ENCODE measurements around the gene VAV1. TPM values are rescaled to one million over a fixed set of nuclear protein-coding genes. Genes with fewer than 3 reads are reported as not detected.

The VAV1 gene
- total and polyA plus RNA-seq, 2 of the 8 experiments (the other 6 are each of a cell fraction or from before 2014, with no cell fraction given): 0.21 to 0.22 TPM

DNA sequence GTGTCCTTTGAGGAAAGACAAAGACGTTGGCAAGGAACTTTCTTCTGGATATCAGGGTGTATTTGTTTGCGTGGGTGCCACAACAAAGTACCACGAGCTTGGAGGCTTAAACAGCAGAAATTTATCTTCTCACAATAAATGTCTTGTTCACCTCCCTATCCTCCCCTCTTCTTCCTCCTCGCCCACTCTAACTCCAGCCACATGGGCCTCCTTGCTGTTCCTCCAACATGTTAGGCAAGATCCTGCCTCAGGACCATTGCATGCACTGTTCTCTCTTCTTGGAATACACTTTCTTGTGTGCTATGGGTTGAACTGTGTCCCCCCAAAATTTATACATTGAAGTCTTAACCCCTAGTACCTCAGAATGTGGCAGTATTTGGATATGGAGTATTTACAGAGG, 45.7 kb downstream of the VAV1 start:
- Histone ChIP-seq H3K9me3 (ENCODE audit: insufficient read depth in 2 of 2, low read depth in 1 of 2, low read length in 1 of 2) (peaks cover 47 to 66% of the 10 kb centered on the region in 2 experiments), H3K23ac (ENCODE audit: insufficient read length) (no peak overlapping the region), H3K18ac (ENCODE audit: extremely low read depth, low read length) (no peak overlapping the region), H3K79me1 (ENCODE audit: low read depth, low read length) (no peaks in the 10 kb centered on the region), H4K20me1 (replicated peaks in 1 of 2; ENCODE audit: control insufficient read depth in 1 of 2, insufficient read depth in 2 of 2, low read length in 2 of 2) (no peaks in the 10 kb centered on the region), H2BK20ac (ENCODE audit: low read length) (no peak overlapping the region), H3K79me2 (ENCODE audit: control insufficient read depth in 1 of 2, insufficient read depth in 2 of 2, low read length in 2 of 2) (no peaks in the 10 kb centered on the region), H2BK120ac (replicated peaks; ENCODE audit: low read depth, low read length) (no peak overlapping the region), H3K27ac (ENCODE audit: low read depth, low read length) (no peak overlapping the region), H3K27me3 (replicated peaks in 1 of 4; ENCODE audit: control insufficient read depth in 3 of 4, extremely low read depth in 1 of 4, insufficient read depth in 3 of 4, low read length in 3 of 4) (no peaks in the 10 kb centered on the region), H2BK12ac (ENCODE audit: low read depth, low read length) (no peak overlapping the region), H2AFZ (ENCODE audit: low read length) (no peak overlapping the region), H3K14ac (ENCODE audit: insufficient read length) (no peak overlapping the region), H2BK15ac (ENCODE audit: low read length) (no peak overlapping the region), H3K4me3 (ENCODE audit: extremely low read depth in 1 of 4, insufficient read depth in 2 of 4, low read depth in 3 of 4, low read length in 4 of 4) (no peak overlapping the region), H3K4me2 (ENCODE audit: insufficient read depth in 1 of 2, low read depth in 2 of 2, low read length in 2 of 2) (no peak overlapping the region), H3K23me2 (ENCODE audit: low read depth, low read length) (no peaks in the 10 kb centered on the region), H3K36me3 (ENCODE audit: control insufficient read depth in 2 of 4, insufficient read depth in 4 of 4, low read length in 3 of 4) (no peaks in the 10 kb centered on the region), H3K9ac (replicated peaks in 1 of 4; ENCODE audit: extremely low read depth in 1 of 4, low read depth in 3 of 4, low read length in 3 of 4) (no peak overlapping the region), H2AK5ac (ENCODE audit: low read depth, low read length) (no peak overlapping the region), H4K5ac (ENCODE audit: insufficient read length, low read depth, low read length) (no peak overlapping the region), H3K4me1 (replicated peaks in 1 of 4; ENCODE audit: control insufficient read depth in 3 of 4, insufficient read depth in 4 of 4, low read length in 3 of 4) (no peaks in the 10 kb centered on the region), H3K4ac (replicated peaks; ENCODE audit: insufficient read length, low read depth, low read length) (no peak overlapping the region), H4K8ac (ENCODE audit: extremely low read depth, insufficient read depth, low read length) (no peak overlapping the region), H3K56ac (replicated peaks; ENCODE audit: insufficient read length, low read depth, low read length) (no peak overlapping the region), H4K91ac (replicated peaks; ENCODE audit: insufficient read length, low read length) (no peak overlapping the region), H2BK5ac (ENCODE audit: low read depth, low read length) (no peak overlapping the region)
- no peak for FAIRE-seq
- DNase-seq (ENCODE audit: low read depth in 1 of 2, low spot score in 2 of 2): no peak
- CTCF ChIA-PET (ENCODE audit: partially characterized antibody): no interaction called here
- 65% methylated on average over 4 of the region's 4 CpGs; no CpG with 5 or more reads in 1 of the 2 experiments for WGBS, 2 experiments (ENCODE audit: extremely low coverage in 1 of 2, insufficient coverage in 1 of 2, insufficient read length in 1 of 2, insufficient replicate concordance in 2 of 2, low coverage in 1 of 2, low lambda C conversion rate in 2 of 2, missing lambda C conversion rate in 1 of 2)
- POLR2A ChIA-PET (ENCODE audit: partially characterized antibody): no interaction called here
- TF ChIP-seq CBX5 (IDR thresholded peaks at IDR 0.05; ENCODE audit: low read depth, low read length): no peak
- TF ChIP-seq GABPA (IDR thresholded peaks at IDR 0.05; ENCODE audit: borderline replicate concordance, insufficient read depth, low read length): no peak
- TF ChIP-seq USF2 (IDR thresholded peaks at IDR 0.05; ENCODE audit: low read length): no peak
- TF ChIP-seq POLR2A (IDR thresholded peaks at IDR 0.05; ENCODE audit: control extremely low read depth in 1 of 2, low read depth in 2 of 2, low read length in 2 of 2): no peak
- TF ChIP-seq SRF (IDR thresholded peaks at IDR 0.05; ENCODE audit: low read depth, low read length): no peak
- TF ChIP-seq ATF3 (IDR thresholded peaks at IDR 0.05; ENCODE audit: insufficient read depth, low read depth, low read length): no peak

Measured in H1 (cell line).